Hippocampal formation (tissue), 2 donors: ENCODE data around the gene UGP2.
"Not testable (repeated sequence)": the region's sequence is repeated elsewhere in the genome, so short reads cannot be mapped to it uniquely, and the experiment has no call there.

Experiments used
- DNase-seq, 2 donors: peaks; one replicate each; lab custom pipeline; 2025; lab: John Stamatoyannopoulos, UW

Gene UGP2

GRCh38 chr2:63841254-63842022 is at the start of gene UGP2:
Gene UGP2 (plus strand): TSS chr2:63841896. CDS start chr2:63842186, 290 bp downstream.
- peak; percentile 65 to 78 for DNase-seq

DNA sequence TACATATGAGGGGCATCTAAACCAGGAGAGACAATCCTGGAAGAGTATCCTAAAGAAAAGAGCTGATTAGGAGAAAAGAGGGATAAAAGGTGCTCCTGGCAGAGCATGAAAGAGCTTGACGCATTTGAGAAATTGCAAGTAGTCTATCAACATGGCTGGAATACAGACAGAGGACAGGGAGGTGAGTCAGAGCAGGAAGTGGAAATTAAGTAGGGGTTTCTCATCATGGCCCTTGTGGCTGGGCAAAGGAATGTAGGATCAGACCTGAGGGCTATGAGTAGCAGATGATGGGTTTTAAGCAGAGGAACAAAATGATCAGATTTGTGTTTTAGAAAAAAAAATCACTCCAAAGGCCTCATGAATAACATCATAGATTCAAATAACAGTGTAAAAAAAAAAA is 49.2 kb upstream of the UGP2 start:
- DNase-seq, result no peak

DNA sequence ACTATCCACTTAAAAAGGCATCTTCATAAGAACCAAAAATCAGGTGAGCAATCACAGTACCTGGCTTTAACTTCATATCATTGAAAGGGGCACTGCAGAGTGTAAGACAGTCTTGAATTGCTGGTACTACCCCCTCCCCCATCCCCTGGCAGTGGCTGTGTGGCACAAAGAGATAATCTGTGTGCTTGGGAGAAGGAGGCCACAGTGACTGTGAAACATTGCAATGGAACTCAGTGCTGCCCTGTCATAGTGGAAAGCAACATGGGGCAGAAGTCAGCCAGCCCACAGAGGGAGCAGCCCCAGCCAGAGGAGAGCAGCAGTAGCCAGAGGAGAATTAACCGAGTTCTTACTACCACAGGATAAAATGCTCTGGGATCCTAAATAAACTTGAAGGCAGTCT is 45.3 kb upstream of the UGP2 start:
- no peak for DNase-seq

DNA sequence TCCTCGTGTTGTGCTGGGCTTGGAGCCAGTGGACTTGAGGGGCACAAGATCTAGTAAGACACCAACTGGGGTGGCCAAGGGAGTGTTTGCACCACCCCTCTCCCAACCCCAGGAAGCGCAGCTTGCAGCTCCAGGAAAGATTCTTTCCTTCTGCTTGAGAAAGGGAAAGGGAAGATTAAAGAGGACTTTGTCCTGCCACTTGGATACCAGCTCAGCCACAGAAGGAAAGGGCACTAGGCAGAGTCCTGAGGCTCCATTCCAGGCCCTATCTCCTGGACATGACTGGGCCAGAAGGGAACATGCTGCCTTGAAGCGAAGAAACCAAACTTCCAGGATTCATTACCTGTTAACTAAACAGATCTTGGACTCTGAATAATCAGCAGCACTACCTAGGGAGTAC is 44.9 kb upstream of the UGP2 start:
- no peak for DNase-seq

- DNase-seq, result no peak
Measured at GRCh38 chr2:63801455-63801854, 40.2 kb upstream of the UGP2 start.

DNA sequence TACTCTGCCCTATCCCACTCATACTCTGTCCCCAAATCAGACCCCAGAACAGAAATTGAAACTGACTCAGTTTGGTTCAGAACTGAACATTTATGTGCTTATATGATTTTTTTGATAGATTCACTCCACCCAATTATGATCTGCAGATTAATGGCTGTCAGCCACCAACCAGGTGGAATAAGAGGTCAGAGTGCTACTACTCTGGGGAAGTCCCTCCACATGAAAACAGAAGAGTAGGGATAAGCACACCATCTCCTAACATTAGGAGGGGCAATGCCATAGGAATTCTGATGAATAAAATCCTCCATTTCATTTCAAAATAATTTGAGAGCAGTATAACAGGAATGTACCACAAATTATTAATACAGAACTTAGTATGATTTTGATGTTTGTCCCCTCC is 36.3 kb upstream of the UGP2 start:
- DNase-seq, result no peak

DNA sequence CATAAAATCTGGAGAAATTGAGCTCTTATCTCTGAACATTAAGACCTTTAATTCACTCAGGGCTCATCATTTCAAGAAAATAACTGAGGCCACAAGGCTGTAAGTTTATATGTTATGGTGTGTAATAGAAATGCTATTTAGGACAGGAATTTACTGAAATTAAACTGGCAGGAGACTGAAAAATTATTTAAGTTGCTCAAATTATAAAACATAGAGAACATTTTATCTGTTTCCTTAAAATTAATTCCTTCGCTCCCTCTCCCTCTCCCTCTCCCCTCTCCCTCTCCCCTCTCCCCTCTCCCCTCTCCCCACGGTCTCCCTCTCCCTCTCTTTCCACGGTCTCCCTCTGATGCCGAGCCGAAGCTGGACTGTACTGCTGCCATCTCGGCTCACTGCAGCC is 33.7 kb upstream of the UGP2 start:
- not testable (repeated sequence) for DNase-seq

DNA sequence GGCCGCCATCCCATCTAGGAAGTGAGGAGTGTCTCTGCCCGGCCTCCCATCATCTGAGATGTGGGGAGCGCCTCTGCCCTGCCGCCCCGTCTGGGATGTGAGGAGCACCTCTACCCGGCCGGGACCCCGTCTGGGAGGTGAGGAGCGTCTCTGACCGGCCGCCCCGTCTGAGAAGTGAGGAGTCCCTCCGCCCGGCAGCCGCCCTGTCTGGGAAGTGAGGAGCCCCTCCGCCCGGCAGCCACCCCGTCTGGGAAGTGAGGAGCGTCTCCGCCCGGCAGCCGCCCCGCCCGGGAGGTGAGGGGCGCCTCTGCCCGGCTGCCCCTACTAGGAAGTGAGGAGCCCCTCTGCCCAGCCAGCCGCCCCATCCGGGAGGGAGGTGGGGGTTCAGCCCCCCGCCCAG is 32.8 kb upstream of the UGP2 start:
- DNase-seq, result not testable (repeated sequence)

GRCh38 chr2:63811063-63811462 is 30.6 kb upstream of the UGP2 start:
- DNase-seq, result no peak

- DNase-seq, result not testable (repeated sequence)
Measured at GRCh38 chr2:63811870-63812269, 29.8 kb upstream of the UGP2 start.

- no peak for DNase-seq
Measured at GRCh38 chr2:63814114-63814513, 27.6 kb upstream of the UGP2 start.

- DNase-seq, result no peak
Measured at GRCh38 chr2:63817382-63817781, 24.3 kb upstream of the UGP2 start.

GRCh38 chr2:63818271-63818670 is 23.4 kb upstream of the UGP2 start:
- no peak for DNase-seq

DNA sequence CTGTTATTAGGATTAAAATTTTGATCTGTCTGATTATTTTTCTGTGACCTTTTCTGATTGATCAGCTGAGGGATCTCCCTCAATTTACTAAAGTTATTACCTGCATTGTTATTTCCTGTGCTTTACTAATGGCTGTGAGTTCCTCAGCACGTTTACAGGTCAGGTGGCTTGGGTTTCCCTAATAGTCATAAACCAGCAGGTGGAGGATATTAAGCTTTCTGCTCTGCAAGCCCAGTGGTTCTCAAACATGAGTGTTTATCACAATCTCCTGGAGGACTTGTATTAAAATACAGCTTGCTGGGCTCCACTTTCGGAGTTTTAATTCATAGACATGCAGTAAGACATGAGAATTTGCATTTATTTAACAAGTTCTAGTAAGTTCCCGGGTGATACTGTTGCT is 22.4 kb upstream of the UGP2 start:
- no peak for DNase-seq

- no peak for DNase-seq
Measured at GRCh38 chr2:63819765-63820717, 21.7 kb upstream of the UGP2 start.

DNA sequence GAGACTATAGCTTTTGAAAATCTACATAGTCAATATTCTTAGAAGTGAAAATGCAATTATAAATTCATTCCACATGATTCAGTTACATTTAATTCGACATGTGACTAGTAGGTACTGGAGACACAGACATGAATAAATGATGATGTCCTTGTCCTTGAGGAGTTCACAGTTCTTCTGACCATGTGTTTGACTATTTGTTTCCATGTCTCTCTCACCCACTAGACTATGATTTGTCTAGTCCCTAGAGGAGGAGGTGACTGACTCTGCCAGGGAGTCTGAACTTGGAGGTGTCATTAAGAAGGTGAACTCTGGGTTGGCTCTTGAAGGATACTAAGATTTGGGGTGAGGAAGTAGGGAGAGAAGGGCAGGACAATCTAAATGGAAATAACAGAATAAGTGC is 20.7 kb upstream of the UGP2 start:
- DNase-seq, result no peak

GRCh38 chr2:63821396-63821795 is 20.3 kb upstream of the UGP2 start:
- no peak for DNase-seq

DNA sequence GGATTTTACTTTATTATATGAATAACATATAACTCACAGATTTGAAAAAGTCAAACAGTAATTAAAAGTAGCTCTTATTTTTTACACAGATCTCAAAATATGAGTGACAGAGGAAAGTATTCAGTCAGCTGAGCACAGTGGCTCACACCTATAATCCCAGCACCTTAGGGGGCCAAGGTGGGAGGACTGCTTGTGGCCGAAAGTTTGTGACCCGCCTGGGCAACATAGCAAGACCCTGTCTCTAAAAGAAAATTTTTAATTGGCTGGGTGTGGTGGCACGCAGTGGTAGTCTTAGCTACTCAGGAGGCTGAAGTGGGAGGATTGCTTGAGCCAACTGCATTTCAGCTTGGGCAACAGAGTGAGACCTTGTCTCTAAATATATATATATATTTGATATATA is 19.2 kb upstream of the UGP2 start:
- no peak for DNase-seq

- no peak for DNase-seq
Measured at GRCh38 chr2:63827749-63828148, 13.9 kb upstream of the UGP2 start.

DNA sequence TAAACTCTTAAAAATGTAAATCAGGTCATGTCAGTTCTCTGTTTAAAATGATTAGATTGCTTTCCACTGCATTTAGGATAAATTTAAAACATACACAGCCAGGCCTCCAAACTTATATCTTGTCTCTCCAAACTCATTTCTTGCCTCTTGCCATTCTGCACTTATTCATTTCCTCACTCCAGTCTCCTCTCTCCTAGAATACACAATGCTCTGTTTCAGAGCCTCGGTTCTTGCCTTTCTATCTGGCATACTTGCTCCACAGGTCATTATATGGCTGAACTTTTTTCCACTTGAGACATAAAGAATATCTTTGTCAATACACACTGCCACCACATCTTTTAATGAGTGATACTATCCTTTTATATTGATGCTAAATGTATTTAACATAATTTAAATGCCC is 10.5 kb upstream of the UGP2 start:
- DNase-seq, result no peak

- no peak for DNase-seq
Measured at GRCh38 chr2:63834401-63834800, 7.3 kb upstream of the UGP2 start.

DNA sequence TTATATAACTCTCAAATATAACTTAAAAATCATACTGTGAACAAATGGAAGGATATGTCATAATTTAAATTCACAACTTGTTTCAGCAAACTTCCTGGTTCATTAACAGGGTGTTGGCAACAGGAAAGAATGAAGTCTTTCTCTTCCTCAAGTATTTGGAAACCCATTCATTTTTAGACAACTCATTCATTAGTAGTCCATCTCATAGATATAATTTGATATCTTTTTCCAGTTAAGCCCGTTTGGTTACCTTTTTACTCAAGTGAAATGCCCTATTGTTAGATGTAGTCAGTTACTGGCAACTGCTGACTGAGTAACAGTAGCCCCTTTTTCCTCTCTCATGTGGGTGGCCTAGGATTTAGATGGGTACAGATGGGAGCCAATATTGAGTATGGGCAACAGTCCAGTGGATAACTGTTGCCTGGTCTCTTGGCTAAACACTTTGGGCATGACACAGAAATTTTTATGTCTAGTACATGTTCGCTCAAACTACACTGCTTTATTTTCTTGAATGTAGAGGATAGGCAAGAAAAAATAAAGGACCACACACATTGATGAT is 4.6 kb upstream of the UGP2 start:
- DNase-seq, result no peak
